Posterior cingulate gyrus (tissue), 11 donors: ENCODE measurements around the gene WEE1.
A peak's percentile ranks its signal among the peaks of the same experiment; 100 is the strongest.
"Not testable (repeated sequence)": the region's sequence is repeated elsewhere in the genome, so short reads cannot be mapped to it uniquely, and the experiment has no call there.

Experiments used
- DNase-seq, 10 donors: peaks; one replicate each; pipeline versions ENCODE4 v3.0.0 to v3.0.0-alpha.2; 2020 to 2021; ENCODE audit warnings: mixed read lengths in 3 of 10
- intact Hi-C: fragments of 100-400 bp; cut with DNase I; formaldehyde crosslinking; loops from one replicate; pipeline ENCODE4 v1.15.1; 2023

WEE1 gene

DNA sequence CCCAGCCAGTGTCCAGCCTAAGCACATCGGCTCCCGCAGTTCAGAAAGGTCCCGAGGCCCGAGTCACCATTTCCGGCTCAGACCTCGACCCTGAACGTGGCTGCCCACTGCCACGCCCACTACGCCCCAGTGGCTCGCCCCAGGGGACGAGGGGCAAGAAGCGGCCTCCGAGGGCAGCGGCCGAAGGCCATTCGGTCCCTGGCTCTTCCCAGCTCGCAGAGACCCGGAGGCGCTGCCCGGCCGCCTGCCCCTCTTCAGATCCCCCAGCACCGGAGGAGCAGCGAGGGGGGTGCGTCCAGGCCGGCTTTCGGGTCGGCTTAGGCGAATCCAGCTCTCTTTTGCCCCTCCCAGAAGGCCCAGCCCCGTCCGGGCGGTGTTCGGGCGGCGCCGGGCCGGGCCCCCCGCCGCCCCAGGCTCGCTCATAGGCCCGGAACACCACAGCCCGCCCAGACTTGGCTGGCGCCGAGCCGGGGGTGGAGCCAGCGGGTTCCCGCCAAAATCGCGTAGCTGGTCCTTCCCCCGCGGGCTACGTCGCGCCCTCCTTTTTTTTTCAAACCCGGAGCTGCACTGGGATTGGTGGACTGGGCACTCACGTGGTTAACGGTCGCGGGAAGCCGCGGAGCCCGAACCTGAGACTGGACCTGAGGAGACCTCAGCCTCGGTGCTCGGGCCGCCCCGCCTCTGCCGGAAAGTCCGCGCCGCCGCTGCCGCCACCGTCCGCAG, at the start of gene WEE1:
TSS of gene WEE1 (plus strand) at position 619 of the 723 bp plus-strand sequence. CDS start 264 bp downstream, outside the sequence.
- intact Hi-C loops = no loop called here
- peak; percentile 82 to 98 (median 91) for DNase-seq

- no peak for DNase-seq
- intact Hi-C loops = no loop called here
Measured at GRCh38 chr11:9524001-9524400, 49.5 kb upstream of the WEE1 start.

DNA sequence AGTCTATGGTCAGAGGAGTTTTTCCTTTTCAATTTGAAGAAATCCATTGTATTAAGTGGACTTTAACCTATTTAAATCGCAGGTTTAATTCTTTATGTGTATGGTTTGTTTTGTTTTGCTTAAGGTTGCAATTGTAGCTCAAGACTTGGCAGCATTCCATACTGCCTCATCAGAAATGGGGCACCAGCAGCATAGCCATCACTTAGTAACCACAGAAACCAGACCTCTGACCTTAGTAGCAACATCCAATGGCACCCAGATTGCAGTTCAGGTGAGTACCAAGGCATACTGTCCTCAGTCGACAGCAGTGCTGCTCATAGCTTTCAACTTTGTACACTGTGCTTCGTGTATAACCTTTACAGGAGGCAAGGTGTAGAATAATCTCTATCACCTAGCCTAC, 48.4 kb upstream of the WEE1 start:
- no peak for DNase-seq
- intact Hi-C loops = no loop called here

- no peak for DNase-seq
- intact Hi-C loops = no loop called here
Measured at GRCh38 chr11:9527481-9528135, 45.9 kb upstream of the WEE1 start.

DNA sequence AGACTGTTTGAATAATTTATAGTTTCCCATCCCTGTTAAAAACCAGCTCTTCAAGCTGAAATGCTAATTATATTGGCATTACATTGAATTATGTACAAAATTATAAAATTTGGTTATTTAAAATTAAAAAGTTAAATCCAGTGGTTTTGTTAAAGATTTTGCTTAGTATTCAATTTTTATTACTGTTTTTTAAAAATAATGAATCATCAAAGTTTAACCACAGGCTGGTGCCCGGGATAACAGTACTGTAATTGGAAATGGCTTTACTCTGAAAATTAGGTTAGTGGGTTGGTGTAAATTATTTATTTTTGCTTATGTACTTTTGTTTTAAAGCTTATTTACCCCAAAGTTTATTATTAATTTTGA, 45.4 kb upstream of the WEE1 start:
- no peak for DNase-seq
- intact Hi-C loops = no loop called here

- DNase-seq = no peak
- intact Hi-C loops = no loop called here
Measured at GRCh38 chr11:9528573-9529333, 44.7 kb upstream of the WEE1 start.

- DNase-seq = peak in 1 of 10 donors; percentile 70
- intact Hi-C loops = no loop called here
Measured at GRCh38 chr11:9529334-9529650, 44.2 kb upstream of the WEE1 start.

- intact Hi-C loops = loop anchor here (10.0 kb wide), 1 partner anchor 215 kb away; no protein-coding TSS in a partner anchor
- DNase-seq = peak in 1 of 10 donors; percentile 22
Measured at GRCh38 chr11:9530020-9530621, 43.3 kb upstream of the WEE1 start.

GRCh38 chr11:9530901-9531625, 42.4 kb upstream of the WEE1 start:
- intact Hi-C loops = loop anchor here (10.0 kb wide), 1 partner anchor 214 kb away; no protein-coding TSS in a partner anchor
- DNase-seq = peak in 1 of 10 donors; percentile 67

- intact Hi-C loops = loop anchor here (10.0 kb wide), 1 partner anchor 212 kb away; no protein-coding TSS in a partner anchor
- DNase-seq = no peak
Measured at GRCh38 chr11:9533058-9533457, 40.4 kb upstream of the WEE1 start.

GRCh38 chr11:9533736-9534473, 39.6 kb upstream of the WEE1 start:
- DNase-seq = no peak
- intact Hi-C loops = loop anchor here (2.0 to 10.0 kb wide), 2 partner anchors 79 to 211 kb away; no protein-coding TSS in a partner anchor

DNA sequence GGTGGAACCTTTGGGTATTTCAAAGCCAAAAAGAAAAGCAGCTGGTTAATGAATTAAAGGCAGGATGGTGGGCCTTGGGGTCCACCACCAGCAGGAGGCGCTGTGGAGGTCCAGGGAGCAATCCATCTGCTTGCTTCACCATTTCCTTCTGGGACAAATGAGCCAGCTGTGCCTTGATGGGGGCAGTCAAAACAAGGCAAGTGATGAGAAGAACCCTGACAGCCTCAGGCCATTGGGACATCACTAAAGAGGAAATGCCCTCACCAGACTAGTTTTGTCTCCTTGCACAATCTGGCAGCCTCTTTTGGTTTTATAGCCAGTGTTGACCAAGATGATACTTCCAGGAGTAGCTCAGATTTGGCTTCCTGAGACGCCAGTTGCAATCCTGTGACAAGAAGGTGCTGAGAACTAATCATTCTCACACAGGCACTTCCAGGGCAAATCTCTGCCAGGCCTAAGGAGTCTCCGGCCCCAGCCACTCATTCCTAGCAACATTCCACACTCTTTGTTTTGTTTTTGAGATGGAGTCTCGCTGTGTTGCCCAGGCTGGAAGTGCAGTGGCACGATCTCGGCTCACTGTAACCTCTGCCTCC, 38.2 kb upstream of the WEE1 start:
- intact Hi-C loops = loop anchor here (2.0 to 10.0 kb wide), 2 partner anchors 78 to 210 kb away; no protein-coding TSS in a partner anchor
- DNase-seq = peak in 8 of 10 donors; percentile 30 to 92 (median 50)

DNA sequence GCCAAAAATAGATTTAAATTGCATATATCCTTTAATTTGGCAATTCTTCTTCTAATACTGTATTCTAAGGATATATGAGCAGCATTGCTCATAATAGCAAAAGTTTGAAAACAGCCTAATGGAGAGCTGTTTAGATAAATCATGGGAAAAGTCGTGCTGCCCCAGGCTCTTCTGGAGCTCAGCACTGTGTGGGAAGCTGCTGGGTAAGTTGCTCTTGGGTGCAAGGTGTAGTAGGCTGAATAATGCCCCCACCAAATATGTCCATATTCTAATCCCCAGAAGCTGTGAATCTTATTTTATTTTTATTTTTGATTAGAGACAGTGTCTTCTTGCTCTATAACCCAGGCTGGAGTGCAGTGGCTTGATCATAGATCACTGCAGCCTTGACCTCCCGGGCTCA, 34.9 kb upstream of the WEE1 start:
- intact Hi-C loops = loop anchor here (10.0 kb wide), 1 partner anchor 206 kb away; no protein-coding TSS in a partner anchor
- DNase-seq = peak in 1 of 10 donors; percentile 26

DNA sequence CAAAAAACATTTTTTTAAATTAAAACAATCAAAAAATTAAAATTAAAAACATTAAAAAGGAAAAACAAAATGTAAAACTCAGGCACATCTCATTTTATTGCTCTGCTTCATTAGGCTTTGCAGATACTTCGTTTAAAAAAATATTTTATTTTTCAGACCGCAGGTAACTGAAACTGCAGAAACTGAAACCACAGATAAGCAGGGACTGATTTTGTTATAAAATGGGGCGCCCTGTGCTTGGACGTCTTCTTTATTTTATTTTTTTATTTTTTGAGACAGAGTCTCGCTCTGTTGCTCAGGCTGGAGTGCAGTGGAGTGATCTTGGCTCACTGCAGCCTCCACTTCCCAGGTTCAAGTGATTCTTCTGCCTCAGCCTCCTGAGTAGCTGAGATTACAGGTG, 24.3 kb upstream of the WEE1 start:
- DNase-seq, intact Hi-C loops: not testable (repeated sequence)

DNA sequence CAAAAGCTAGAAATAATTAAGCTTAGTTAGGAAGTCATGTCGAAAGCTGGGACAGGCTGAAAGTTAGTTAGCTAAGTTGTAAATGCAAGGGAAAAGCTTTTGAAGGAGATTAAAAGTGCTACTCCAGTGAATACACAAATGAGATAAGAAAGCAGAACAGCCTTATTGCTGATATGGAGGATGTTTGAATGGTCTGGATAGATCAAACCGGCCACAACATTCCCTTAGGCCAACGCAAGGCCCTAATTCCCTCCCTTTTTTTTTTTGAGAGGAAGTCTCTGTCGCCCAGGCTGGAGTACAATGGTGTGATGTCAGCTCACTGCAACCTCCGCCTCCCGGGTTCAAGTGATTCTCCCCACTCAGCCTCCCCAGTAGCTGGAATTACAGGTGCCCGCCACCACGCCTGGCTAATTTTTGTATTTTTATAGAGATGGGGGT, 23.3 kb upstream of the WEE1 start:
- intact Hi-C loops = no loop called here
- DNase-seq = no peak

DNA sequence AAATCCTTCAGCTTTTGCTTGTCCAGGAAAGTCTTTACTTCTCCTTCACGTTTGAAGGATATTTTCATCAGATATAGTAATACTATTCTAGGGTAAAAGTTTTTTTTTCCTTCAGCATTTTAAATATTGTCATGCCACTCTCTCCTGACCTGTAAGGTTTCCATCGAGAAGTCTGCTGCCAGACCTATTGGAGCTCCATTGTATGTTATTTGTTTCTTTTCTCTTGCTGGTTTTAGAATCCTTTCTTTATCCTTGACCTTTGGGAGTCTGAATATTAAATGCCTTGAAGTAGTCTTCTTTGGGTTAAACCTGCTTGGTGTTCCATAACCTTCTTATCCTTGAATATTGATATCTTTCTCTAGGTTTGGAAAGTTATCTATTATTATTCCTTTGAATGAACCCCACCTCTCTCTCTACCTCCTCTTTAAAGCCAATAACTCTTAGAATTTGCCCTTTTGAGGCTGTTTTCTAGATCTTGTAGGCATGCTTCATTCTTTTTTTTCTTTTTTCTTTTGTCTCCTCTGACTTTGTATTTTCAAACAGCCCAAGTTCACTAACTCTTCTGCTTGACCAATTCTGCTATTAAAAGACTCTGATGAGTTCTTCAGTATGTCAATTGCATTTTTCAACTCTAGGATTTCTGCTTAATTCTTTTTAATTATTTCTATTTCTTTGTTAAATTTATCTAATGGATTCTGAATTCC, 12.0 kb upstream of the WEE1 start:
- intact Hi-C loops = no loop called here
- no peak for DNase-seq

- no peak for DNase-seq
- intact Hi-C loops = no loop called here
Measured at GRCh38 chr11:9562716-9563115, 10.8 kb upstream of the WEE1 start.

GRCh38 chr11:9563196-9563730, 10.2 kb upstream of the WEE1 start:
- intact Hi-C loops = no loop called here
- DNase-seq = no peak
